ENCODE measurements around the gene ROBO2.

GRCh38 chr3:77626157-77626556 lies 586.3 kb downstream of the ROBO2 start:
- no peak for TF ChIP-seq CTCF (conservative IDR thresholded peaks at IDR 0.05)
- TF ChIP-seq ZFX (IDR thresholded peaks at IDR 0.05) = no peak
